A673 (cell line): ENCODE results near the gene VSIR.

Experiments used
- EZH2 ChIP-seq: fragments of 200-600 bp; sonication (generic); IDR thresholded peaks from 2 replicates; pipeline ENCODE4 v1.6.1; 2017; ENCODE audit warnings: borderline replicate concordance, low read depth, mild to moderate bottlenecking, mixed read lengths, antibody characterized with exemption, low read length; ENCODE audit not compliant: poor library complexity, severe bottlenecking
- TF ChIP-seq, protein P1 (sequence below): fragments of 300-800, 200-600 bp; sonication (generic); conservative IDR thresholded peaks from 2 replicates; pipeline ENCODE4 v1.5.1; 2017; ENCODE audit warnings: low read depth, mild to moderate bottlenecking, antibody characterized with exemption, low read length, moderate library complexity, mixed read lengths

DNA sequence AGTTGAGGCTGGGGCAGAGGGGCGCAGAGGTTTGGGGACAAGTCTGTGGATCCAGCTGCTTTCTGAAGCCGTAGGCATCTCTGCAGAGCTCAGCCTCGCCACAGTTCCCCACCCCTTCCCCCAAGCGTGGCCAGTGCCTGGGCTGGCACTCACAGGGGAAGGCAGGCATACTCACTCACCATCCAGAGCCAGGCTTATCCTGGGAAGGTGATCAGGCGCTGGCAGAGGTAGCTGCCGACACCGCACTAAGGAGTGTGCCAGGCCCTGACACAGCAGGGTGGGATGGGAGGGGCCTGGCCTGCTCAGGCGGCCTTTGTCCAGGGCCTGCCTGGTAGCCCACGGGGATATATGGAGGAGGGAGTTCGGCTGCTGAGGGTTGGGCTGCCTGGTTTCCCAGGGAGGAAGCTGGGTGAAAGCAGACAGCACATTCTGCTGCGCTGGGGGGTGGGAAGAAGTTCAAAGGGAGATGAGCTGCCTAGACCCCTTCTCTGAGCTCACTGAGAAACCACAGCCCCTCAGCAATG, 15.9 kb downstream of the VSIR start:
- TF ChIP-seq, protein P1, sequence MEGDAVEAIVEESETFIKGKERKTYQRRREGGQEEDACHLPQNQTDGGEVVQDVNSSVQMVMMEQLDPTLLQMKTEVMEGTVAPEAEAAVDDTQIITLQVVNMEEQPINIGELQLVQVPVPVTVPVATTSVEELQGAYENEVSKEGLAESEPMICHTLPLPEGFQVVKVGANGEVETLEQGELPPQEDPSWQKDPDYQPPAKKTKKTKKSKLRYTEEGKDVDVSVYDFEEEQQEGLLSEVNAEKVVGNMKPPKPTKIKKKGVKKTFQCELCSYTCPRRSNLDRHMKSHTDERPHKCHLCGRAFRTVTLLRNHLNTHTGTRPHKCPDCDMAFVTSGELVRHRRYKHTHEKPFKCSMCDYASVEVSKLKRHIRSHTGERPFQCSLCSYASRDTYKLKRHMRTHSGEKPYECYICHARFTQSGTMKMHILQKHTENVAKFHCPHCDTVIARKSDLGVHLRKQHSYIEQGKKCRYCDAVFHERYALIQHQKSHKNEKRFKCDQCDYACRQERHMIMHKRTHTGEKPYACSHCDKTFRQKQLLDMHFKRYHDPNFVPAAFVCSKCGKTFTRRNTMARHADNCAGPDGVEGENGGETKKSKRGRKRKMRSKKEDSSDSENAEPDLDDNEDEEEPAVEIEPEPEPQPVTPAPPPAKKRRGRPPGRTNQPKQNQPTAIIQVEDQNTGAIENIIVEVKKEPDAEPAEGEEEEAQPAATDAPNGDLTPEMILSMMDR: no peak
- no peak for TF ChIP-seq EZH2
